Lower leg skin (tissue), 3 donors: ENCODE measurements around the gene IGFL4.

Experiments
- POLR2A ChIP-seq, 2 donors: fragments of 450-650 bp; IDR thresholded peaks; one replicate each; pipeline ENCODE4 v1.6.1; 2016 to 2017; ENCODE audit warnings: antibody characterized with exemption in 2 of 2, mild to moderate bottlenecking in 1 of 2, moderate library complexity in 1 of 2
- TF ChIP-seq, protein P1 (sequence below), 3 donors: fragments of 450-650 bp; IDR thresholded peaks; one replicate each; pipeline ENCODE4 v1.5.1; 2016; ENCODE audit warnings: antibody characterized with exemption in 3 of 3, mild to moderate bottlenecking in 3 of 3, moderate library complexity in 2 of 3

DNA sequence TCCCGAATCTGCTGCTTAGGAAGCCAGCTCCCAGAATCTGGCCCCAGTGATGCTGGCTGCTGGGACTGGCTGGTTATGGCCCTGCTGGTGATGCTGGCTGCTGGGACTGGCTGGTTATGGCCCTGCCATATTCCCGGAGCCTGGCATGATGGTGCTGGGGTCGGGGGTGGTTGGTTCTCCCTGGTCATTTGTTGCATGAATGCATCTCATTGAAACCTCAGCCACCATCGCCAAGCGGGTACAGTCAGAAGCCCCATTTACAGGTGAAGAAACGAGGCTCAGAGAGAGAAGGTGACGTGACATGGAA, 20.0 kb downstream of the IGFL4 start:
- TF ChIP-seq, protein P1, sequence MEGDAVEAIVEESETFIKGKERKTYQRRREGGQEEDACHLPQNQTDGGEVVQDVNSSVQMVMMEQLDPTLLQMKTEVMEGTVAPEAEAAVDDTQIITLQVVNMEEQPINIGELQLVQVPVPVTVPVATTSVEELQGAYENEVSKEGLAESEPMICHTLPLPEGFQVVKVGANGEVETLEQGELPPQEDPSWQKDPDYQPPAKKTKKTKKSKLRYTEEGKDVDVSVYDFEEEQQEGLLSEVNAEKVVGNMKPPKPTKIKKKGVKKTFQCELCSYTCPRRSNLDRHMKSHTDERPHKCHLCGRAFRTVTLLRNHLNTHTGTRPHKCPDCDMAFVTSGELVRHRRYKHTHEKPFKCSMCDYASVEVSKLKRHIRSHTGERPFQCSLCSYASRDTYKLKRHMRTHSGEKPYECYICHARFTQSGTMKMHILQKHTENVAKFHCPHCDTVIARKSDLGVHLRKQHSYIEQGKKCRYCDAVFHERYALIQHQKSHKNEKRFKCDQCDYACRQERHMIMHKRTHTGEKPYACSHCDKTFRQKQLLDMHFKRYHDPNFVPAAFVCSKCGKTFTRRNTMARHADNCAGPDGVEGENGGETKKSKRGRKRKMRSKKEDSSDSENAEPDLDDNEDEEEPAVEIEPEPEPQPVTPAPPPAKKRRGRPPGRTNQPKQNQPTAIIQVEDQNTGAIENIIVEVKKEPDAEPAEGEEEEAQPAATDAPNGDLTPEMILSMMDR (IDR thresholded peaks at IDR 0.05), result no peak
- no peak for TF ChIP-seq POLR2A (IDR thresholded peaks at IDR 0.05)
